GM21737 (cell line): ENCODE results near the gene PXYLP1.

Experiments used
- ATAC-seq: cut with Tn5 transposase; IDR thresholded peaks from one replicate; pipeline ENCODE4 v1.9.1; 2021; ENCODE audit warnings: mild to moderate bottlenecking, moderate library complexity; ENCODE audit not compliant: unreplicated experiment

Gene PXYLP1

GRCh38 chr3:141228395-141228794, 3.2 kb upstream of the PXYLP1 start:
- ATAC-seq, result no peak

GRCh38 chr3:141229132-141229531, 2.5 kb upstream of the PXYLP1 start:
- ATAC-seq, result no peak

- ATAC-seq, result no peak
These were observed 1.3 kb upstream of the PXYLP1 start for GRCh38 chr3:141230293-141230692.

- no peak for ATAC-seq
These were observed 563 bp downstream of the PXYLP1 start for GRCh38 chr3:141231952-141232823.

- no peak for ATAC-seq
These were observed 2.0 kb downstream of the PXYLP1 start for GRCh38 chr3:141233457-141234161.

- no peak for ATAC-seq
These were observed 2.7 kb downstream of the PXYLP1 start for GRCh38 chr3:141234283-141234682.

- ATAC-seq, result no peak
These were observed 4.1 kb downstream of the PXYLP1 start for GRCh38 chr3:141235661-141236171.

GRCh38 chr3:141236361-141236760, 4.7 kb downstream of the PXYLP1 start:
- ATAC-seq, result no peak

GRCh38 chr3:141237701-141238521, 6.3 kb downstream of the PXYLP1 start:
- ATAC-seq, result no peak

GRCh38 chr3:141239511-141240281, 8.1 kb downstream of the PXYLP1 start:
- no peak for ATAC-seq

- no peak for ATAC-seq
These were observed 8.7 kb downstream of the PXYLP1 start for GRCh38 chr3:141240286-141240685.

- ATAC-seq, result no peak
These were observed 9.3 kb downstream of the PXYLP1 start for GRCh38 chr3:141240687-141241615.

- ATAC-seq, result no peak
These were observed 10.2 kb downstream of the PXYLP1 start for GRCh38 chr3:141241616-141242376.

GRCh38 chr3:141242377-141243092, 10.9 kb downstream of the PXYLP1 start:
- no peak for ATAC-seq

- no peak for ATAC-seq
These were observed 11.7 kb downstream of the PXYLP1 start for GRCh38 chr3:141243271-141243707.

GRCh38 chr3:141246224-141246957, 14.8 kb downstream of the PXYLP1 start:
- no peak for ATAC-seq

- no peak for ATAC-seq
These were observed 15.3 kb downstream of the PXYLP1 start for GRCh38 chr3:141246958-141247301.
